Measurements from ENCODE around the gene LEMD2. TPM values are rescaled to one million over a fixed set of nuclear protein-coding genes. Genes with fewer than 3 reads are reported as not detected.

Gene LEMD2
- total RNA-seq, 1 experiment from 2014 or later: 78.7 TPM

DNA sequence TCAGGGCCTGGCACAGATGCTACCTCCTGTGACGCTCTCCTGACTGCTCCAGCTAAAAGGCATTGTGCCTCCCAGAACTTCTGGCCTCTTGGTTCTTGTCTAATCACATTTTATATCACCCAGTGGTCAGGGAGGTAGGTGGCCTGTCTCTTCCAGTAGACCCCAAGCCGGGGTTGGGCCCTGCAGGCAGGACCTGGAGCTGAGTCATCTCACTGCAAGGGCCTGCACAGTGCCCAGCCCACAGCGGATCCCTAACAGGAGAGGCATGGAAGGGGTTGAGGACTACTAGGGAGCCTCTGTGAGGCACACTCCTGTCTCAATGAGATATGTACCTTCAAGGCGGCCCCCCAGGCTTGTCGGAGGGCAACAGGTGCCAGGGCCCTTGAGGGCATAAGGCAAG, 6.4 kb downstream of the LEMD2 start:
- peaks cover 68% of the 10 kb centered on the region for H3K4me1 ChIP-seq (replicated peaks)
- no peak for DNase-seq (ENCODE audit: low read depth in 1 of 2, low spot score in 2 of 2)

DNA sequence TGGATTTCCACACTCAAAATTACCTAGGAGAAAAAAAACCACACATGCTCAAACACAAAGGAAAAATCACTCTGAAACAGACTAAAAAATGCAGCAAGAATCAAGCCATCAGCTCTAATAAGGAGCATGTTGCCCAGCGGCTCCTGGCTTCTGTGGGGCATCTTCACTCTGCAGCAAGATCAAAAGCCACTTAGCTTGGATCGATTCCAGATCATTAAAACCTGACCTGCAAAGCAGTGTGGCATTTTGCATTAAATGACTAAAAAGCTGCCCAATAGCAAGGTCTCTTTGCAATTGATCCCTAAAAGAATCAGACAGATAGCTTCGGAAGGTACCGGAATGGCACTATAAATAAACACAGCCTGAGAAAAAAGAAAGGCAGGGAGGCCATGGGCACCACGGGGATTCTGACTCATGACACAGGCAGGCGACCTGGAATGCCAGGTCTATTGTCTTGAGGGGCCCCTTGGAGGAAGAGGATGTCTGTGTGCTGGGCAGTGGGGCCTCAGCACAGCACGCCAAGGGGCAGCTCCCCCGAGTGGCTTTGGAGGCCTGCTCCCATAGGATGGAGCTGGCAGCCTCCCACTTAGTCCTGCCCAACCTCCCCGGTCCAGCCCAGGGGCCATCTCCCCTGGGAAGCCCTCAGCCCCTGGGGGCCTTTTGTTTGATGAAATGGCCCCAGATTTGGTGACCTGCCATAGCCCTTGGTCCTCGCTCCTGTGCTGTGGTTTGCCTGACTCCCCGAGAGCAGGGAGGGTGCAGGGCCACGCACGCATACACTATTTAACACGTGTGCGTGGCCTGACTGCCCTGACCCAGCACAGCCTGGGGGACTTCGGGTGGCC, 7.6 kb downstream of the LEMD2 start:
- peaks cover 86% of the 10 kb centered on the region for H3K36me3 ChIP-seq
- DNase-seq (ENCODE audit: low read depth in 1 of 2, low spot score in 2 of 2): peak; percentile 97 to 98
- peaks cover 56% of the 10 kb centered on the region for H3K4me1 ChIP-seq (replicated peaks)

More for the DNA sequence above, 6.4 kb downstream of the LEMD2 start:
- no peak overlapping the region for H3K4me3 ChIP-seq
- no peaks in the 10 kb centered on the region for H3K27me3 ChIP-seq (replicated peaks)
- H3K27ac ChIP-seq: peak overlapping the region; percentile 82
- H3K9me3 ChIP-seq (replicated peaks): no peaks in the 10 kb centered on the region
- H3K36me3 ChIP-seq: peaks cover 86% of the 10 kb centered on the region

DNA sequence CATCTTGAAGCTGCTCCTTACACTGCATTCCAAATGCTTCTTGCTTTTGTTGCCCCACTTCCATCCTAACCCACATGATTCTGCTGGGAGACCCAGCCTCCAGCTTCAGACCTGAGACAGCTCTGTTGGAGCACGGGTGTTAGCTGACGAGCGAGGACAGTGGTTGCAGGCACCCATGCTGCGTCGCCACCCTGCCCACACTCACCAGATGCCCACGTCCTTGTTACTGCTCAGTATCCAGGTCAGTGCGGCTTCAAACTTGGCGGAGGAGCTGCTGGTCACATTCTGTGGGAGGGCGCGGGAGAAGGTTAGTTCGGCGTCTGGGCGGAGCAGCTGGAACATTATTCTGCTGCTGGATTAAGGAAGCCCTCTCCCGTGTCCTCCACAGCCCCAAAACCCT, 9.0 kb downstream of the LEMD2 start:
- H3K9me3 ChIP-seq (replicated peaks): no peaks in the 10 kb centered on the region
- no peaks in the 10 kb centered on the region for H3K27me3 ChIP-seq (replicated peaks)
- peak overlapping the region; percentile 82 for H3K27ac ChIP-seq
- H3K4me3 ChIP-seq: no peak overlapping the region
- peaks cover 88% of the 10 kb centered on the region for H3K36me3 ChIP-seq
- H3K4me1 ChIP-seq (replicated peaks): peaks cover 42% of the 10 kb centered on the region
- DNase-seq (ENCODE audit: low read depth in 1 of 2, low spot score in 2 of 2): no peak

More for the DNA sequence above, 7.6 kb downstream of the LEMD2 start:
- Histone ChIP-seq H3K4me3 (no peak overlapping the region), H3K27ac (peak overlapping the region; percentile 82), H3K27me3 (replicated peaks) (no peaks in the 10 kb centered on the region), H3K9me3 (replicated peaks) (no peaks in the 10 kb centered on the region)

DNA sequence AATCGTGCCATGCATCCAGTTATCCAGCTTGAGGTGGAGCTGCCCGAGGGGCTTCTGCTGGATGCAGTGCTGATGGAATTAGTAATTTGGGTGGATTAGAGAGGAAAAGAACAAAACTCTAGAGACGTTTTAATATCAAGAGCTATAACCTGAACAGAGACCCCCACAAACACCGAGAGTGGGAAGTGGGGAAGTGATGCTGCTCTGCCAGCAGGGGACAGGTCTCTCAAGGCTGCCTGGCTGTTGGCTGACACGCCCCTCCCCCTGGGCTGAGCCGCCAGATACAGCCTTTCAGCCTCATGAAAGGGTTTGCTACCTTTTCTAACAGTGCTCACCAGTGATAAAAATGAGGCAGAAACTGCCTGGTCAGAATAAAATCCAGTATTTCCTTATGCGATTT, 9.6 kb downstream of the LEMD2 start:
- Histone ChIP-seq H3K4me3 (no peak overlapping the region), H3K36me3 (peaks cover 89% of the 10 kb centered on the region), H3K9me3 (replicated peaks) (no peaks in the 10 kb centered on the region)

DNA sequence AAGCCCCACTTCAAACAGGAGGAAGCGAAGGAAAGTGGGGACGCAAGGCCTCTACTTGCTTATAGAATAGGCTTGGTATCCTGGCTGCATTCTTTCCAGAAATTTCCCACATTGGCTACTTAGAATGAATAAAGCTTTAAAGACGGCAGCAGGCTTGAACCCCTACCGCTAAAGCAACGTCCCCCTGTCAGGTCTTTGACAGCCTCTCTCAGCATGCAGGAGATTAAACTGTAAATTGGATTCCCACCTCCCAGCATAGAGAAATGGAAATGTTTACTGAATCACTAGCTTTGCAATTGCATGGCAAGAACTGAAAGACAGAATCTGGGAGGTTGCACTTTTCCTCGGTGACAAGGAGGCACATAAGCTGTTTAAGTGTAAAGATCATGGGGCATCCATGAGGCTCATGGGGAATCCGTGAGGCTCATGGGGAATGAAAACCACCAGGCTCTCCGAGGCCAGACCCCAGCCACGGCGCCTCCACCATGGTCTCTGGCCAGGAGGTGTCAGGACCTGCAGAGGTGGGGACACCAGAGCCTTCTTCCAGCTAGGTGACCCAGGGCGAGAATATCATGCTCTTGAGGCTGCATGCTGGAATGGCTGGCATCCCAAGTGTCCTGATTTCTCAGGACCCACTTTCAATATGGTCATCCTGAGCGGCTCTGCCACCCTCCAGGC, 10.3 kb downstream of the LEMD2 start:
- DNase-seq (ENCODE audit: low read depth in 1 of 2, low spot score in 2 of 2): no peak
- no peak overlapping the region for H3K4me3 ChIP-seq
- H3K36me3 ChIP-seq: peaks cover 87% of the 10 kb centered on the region

More for the DNA sequence above, 9.6 kb downstream of the LEMD2 start:
- Histone ChIP-seq H3K27me3 (replicated peaks) (no peaks in the 10 kb centered on the region), H3K4me1 (replicated peaks) (peaks cover 42% of the 10 kb centered on the region), H3K27ac (no peak overlapping the region)
- DNase-seq (ENCODE audit: low read depth in 1 of 2, low spot score in 2 of 2): no peak

DNA sequence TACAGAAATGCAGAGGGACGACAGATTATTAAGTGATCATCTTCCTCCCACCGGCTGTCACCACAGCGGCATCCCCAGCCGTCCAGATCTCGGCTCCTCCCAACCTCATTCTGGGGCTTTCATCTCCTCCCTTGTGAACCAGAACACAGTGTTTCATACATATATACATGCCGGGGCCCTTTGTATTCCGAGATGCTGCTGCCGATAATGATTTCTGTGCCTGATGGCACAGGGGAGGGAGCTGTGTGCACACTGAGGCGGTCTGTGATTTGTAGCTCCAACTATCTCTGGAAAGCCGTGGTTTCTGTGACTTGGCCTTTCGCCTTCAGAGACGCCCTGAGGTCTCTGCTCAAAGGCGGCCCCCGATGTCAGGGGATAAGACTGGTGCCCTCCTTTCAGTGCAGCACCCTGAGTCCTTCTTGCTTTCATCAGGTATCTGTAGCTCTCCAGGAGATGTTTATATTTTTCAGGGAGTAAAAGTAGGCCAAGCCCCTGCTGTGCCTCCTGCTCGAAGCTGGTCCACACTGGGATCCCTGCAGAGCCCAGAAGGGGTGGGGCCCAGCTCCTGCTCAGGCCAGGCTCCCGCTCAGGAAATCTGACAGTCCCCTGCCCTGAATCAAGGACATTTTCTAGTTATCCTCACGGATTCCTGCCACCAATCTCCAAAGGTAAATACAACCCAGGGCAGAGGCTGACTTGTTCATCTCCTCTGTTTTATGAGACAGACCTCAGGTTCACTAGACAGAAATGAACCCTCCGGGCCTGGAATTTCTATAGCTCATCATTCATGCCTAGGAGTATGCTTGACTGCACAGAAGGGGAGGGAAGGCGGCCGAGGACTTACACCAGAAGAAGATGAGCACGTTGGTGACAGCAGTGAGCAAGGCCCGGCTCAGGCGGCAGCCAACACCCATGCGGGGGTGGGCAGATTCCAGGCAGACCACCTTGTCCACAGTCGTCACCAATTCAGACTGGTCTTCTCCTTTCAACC, 11.2 kb downstream of the LEMD2 start:
- Histone ChIP-seq H3K36me3 (peaks cover 87% of the 10 kb centered on the region), H3K27me3 (replicated peaks) (no peaks in the 10 kb centered on the region), H3K9me3 (replicated peaks) (no peaks in the 10 kb centered on the region), H3K4me3 (no peak overlapping the region), H3K27ac (no peak overlapping the region), H3K4me1 (replicated peaks) (peaks cover 46% of the 10 kb centered on the region)
- no peak for DNase-seq (ENCODE audit: low read depth in 1 of 2, low spot score in 2 of 2)

More for the DNA sequence above, 10.3 kb downstream of the LEMD2 start:
- Histone ChIP-seq H3K4me1 (replicated peaks) (peaks cover 46% of the 10 kb centered on the region), H3K9me3 (replicated peaks) (no peaks in the 10 kb centered on the region), H3K27ac (no peak overlapping the region), H3K27me3 (replicated peaks) (no peaks in the 10 kb centered on the region)

DNA sequence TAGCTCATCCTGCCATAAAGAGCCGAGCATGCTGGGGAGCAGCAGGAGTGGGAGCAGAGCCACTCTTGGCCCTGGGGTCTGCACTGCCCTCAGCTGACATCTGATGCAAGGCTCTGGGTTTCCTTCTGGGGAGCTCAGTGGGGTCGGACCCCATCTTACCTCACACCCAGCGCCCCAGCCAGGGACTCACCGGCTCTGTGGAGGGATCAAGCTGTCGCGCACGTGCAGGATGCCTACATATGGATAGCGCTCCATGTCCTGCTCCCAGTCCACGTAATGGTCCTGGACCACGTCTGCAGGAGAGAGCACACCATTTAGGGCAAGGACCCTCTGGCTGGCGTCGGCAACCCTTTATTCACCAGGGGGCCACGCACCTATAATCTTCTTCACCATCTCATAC, 12.2 kb downstream of the LEMD2 start:
- Histone ChIP-seq H3K4me3 (no peak overlapping the region), H3K27ac (no peak overlapping the region), H3K27me3 (replicated peaks) (no peaks in the 10 kb centered on the region), H3K36me3 (peaks cover 87% of the 10 kb centered on the region), H3K4me1 (replicated peaks) (peaks cover 46% of the 10 kb centered on the region), H3K9me3 (replicated peaks) (no peaks in the 10 kb centered on the region)
- DNase-seq (ENCODE audit: low read depth in 1 of 2, low spot score in 2 of 2): no peak

DNA sequence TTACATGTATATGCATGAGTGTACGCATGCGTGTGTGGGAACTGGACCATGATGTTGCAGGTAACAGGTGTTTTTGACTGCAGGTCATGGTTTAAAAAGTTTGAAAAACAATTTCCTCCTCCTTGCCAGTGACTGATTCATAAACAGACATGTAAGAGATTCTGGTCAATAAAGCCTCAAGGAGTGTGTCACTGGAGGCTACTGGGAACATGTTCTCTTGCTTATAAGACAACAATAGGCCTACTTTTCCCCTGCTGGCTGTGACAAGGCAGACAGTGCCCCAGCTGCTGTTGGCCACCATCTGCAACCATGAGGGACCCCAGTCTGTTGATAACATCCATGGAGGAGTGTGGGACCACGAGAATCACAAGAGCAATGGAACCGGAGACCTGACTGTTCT, 12.7 kb downstream of the LEMD2 start:
- H3K4me1 ChIP-seq (replicated peaks): peaks cover 46% of the 10 kb centered on the region
- no peak overlapping the region for H3K4me3 ChIP-seq
- H3K27ac ChIP-seq: no peak overlapping the region
- no peaks in the 10 kb centered on the region for H3K27me3 ChIP-seq (replicated peaks)
- H3K9me3 ChIP-seq (replicated peaks): no peaks in the 10 kb centered on the region
- no peak for DNase-seq (ENCODE audit: low read depth in 1 of 2, low spot score in 2 of 2)
- H3K36me3 ChIP-seq: peaks cover 89% of the 10 kb centered on the region

DNA sequence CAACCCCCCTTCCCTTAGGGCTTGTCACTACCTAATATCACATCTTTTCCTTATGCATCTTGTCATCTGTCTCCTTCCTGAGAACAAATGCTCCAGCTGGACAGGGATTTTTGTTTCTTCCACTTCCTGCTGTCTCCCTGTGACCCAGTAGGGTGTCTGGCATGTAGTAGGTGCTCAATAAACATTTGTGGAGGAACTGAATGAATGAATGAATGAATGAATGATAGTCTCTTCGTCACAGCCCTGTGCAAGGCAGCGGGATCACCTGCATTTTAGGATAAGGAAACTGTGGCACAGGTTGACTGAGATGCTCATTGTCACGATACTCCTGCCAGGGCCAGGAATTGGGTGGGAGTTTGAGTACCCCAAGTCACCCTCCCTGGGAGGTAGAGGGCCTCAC, 14.2 kb downstream of the LEMD2 start:
- Histone ChIP-seq H3K27me3 (replicated peaks) (no peaks in the 10 kb centered on the region), H3K4me1 (replicated peaks) (peaks cover 46% of the 10 kb centered on the region), H3K9me3 (replicated peaks) (no peaks in the 10 kb centered on the region), H3K4me3 (no peak overlapping the region), H3K36me3 (peaks cover 78% of the 10 kb centered on the region), H3K27ac (no peak overlapping the region)
- DNase-seq (ENCODE audit: low read depth in 1 of 2, low spot score in 2 of 2): no peak

DNA sequence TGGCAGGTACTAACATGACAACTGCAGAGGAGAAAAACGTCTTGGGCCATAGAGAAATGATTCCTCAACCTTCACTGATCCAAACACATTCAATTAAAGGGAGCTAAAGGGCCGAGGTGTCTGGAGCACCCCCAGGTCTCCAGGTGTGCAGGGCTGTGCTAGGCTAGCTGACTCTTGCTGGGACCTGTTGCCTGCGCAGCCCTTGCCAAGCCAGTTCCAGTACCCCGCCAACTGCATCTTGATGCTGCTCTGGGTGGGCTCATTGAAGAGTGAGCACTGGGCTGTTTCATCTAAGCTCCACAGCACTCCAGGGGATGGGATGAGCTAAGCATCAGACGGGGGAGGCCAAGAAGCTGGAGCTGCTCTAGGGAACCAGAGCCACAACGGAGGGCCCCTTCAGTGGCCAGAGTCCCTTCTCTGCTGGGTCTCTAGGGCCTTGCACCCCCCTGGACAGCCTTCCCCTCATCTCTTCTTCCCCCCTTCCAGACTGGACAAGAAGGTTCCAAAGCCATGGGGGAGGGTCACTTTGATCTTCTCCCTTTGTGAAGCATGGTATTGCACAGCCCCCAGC, 15.9 kb downstream of the LEMD2 start:
- H3K4me3 ChIP-seq: no peak overlapping the region
- H3K27me3 ChIP-seq (replicated peaks): no peaks in the 10 kb centered on the region
- H3K27ac ChIP-seq: no peak overlapping the region
- H3K4me1 ChIP-seq (replicated peaks): peaks cover 58% of the 10 kb centered on the region
- DNase-seq (ENCODE audit: low read depth in 1 of 2, low spot score in 2 of 2): no peak
- H3K9me3 ChIP-seq (replicated peaks): no peaks in the 10 kb centered on the region
- peaks cover 60% of the 10 kb centered on the region for H3K36me3 ChIP-seq

DNA sequence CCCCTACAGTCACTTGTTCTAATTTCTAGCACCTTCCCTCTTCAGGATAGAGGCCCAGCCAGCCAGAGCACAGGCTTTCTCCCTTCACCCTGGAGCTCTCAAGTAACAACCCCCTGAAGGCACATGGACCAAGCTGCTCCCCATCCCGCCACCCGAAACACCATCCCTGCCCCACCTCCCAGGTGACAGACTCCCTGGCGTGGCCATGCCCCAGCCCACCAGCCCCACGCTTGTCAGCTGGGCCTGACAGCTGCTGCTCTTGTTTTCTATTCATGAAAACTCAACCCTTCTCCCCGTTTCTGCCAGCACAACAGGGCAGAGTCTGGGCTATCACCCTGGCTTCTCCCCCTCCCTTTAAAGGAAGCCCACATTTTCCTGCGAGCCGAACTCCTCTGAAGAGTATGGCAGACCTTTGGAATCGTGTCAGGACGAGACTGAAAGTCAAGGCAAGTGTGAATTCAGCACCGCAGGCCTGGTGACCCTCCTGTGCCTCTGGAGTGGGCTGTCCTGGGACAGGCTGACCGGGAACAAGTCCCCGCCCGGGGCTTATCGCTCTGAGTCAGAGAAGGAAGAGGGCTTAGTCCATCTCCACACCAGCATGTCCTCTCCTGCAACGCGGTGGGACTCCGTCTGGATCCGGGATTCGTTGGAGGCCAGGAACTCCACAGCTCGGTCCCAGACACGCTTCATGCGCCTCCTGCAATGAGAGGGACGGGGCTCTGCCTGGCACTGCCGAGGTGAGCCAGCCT, 16.7 kb downstream of the LEMD2 start:
- H3K27ac ChIP-seq: peak overlapping the region; percentile 42
- H3K4me3 ChIP-seq: no peak overlapping the region
- H3K4me1 ChIP-seq (replicated peaks): peaks cover 58% of the 10 kb centered on the region
- DNase-seq (ENCODE audit: low read depth in 1 of 2, low spot score in 2 of 2): no peak
- H3K36me3 ChIP-seq: peaks cover 53% of the 10 kb centered on the region
- no peaks in the 10 kb centered on the region for H3K27me3 ChIP-seq (replicated peaks)
- H3K9me3 ChIP-seq (replicated peaks): no peaks in the 10 kb centered on the region

DNA sequence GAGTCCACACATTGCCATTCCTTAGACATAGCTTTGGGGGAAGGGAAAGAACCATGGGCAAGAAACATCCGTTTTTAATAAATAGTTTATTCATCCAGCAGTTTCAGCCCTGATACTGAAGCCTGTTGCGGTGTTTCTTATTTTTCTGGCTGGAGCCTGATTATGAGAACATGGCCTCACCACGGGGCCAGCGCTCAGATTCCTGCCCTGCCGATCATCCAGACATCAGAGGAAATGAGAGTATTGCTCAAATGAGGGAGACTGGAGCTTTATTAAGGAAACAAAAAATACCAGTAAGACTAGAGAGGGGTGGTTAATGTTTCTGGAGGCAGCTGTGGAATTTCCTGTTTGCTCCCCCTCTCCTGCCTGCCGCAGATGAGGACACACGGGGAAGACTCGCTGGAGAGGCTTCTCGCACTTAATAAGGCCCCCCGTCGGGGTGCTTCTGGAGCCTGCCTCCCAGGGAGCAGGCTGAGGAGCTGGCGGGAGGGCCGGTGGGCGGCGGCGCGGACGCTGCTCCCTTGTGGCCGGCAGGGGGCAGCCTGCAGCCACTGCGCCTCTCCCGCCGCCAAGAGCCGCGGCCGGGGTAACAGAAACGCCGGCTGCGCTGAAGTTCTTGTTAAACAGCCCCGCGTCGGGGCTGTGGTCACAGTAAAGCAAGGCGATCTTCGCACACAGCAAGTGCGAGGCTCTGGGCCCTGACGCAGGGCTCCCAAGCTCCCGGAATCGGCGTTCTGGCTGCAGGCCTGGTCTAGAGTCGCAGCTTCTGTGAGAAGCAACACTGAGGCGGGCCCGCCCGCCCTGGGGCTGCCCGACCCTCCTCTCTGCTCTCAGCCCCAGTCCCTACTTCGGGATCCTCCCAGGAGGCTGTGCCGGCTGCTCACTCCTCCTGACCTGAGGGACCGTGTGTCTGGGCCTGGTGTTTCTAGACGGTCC, 17.5 kb downstream of the LEMD2 start:
- H3K36me3 ChIP-seq: peaks cover 44% of the 10 kb centered on the region
- H3K27ac ChIP-seq: peak overlapping the region; percentile 91
- DNase-seq (ENCODE audit: low read depth in 1 of 2, low spot score in 2 of 2): peak; percentile 96 to 99
- no peaks in the 10 kb centered on the region for H3K27me3 ChIP-seq (replicated peaks)
- peaks cover 58% of the 10 kb centered on the region for H3K4me1 ChIP-seq (replicated peaks)
- H3K4me3 ChIP-seq: no peak overlapping the region
- H3K9me3 ChIP-seq (replicated peaks): no peaks in the 10 kb centered on the region
